H1 (cell line): ENCODE measurements around the gene ADAM19.

Source experiments
- CREB1 ChIP-seq: IDR thresholded peaks from 2 replicates; pipeline ENCODE4 v1.6.1; 2012; ENCODE audit warnings: inconsistent platforms
- CTCF ChIP-seq, 3 experiments: IDR thresholded peaks; 1 replicate in 2 of 3; 2 replicates in 1 of 3; pipeline versions ENCODE4 v1.5.1 to v1.6.1; 2011; ENCODE audit warnings: low read length in 3 of 3, mild to moderate bottlenecking in 3 of 3, inconsistent platforms in 2 of 3, low read depth in 1 of 3, moderate library complexity in 1 of 3; ENCODE audit not compliant: insufficient read depth in 1 of 3; ENCODE audit errors: control extremely low read depth in 1 of 3
- EGR1 ChIP-seq: IDR thresholded peaks from 2 replicates; pipeline ENCODE4 v1.6.1; 2011; ENCODE audit warnings: low read depth, low read length, borderline replicate concordance
- NRF1 ChIP-seq: IDR thresholded peaks from 2 replicates; pipeline ENCODE4 v1.6.1; 2011; ENCODE audit warnings: mild to moderate bottlenecking, low read depth, low read length, improper control_type of control experiment

- TF ChIP-seq NRF1 (no peak), CREB1 (no peak), CTCF (IDR thresholded peaks at IDR 0.05; ENCODE audit: control extremely low read depth in 1 of 3, insufficient read depth in 1 of 3, low read depth in 1 of 3, low read length in 3 of 3) (no peak), EGR1 (no peak)
Observed at GRCh38 chr5:157578079-157578780, 2.7 kb upstream of the ADAM19 start.
